AG10803 (cell line): ENCODE measurements around the gene AP3S1.
A peak's percentile ranks its signal among the peaks of the same experiment; 100 is the strongest.
"Not testable (repeated sequence)": the region's sequence is repeated elsewhere in the genome, so short reads cannot be mapped to it uniquely, and the experiment has no call there.

Experiments used
- DNase-seq: peaks from one replicate; pipeline ENCODE4 v3.0.0; 2010; ENCODE audit warnings: low read depth
- H3K4me3 ChIP-seq: 2 replicates; pipeline ENCODE4 v1.5.1; 2011; ENCODE audit warnings: mild to moderate bottlenecking, low read length, control low read depth
- CTCF ChIP-seq: conservative IDR thresholded peaks from 2 replicates; pipeline ENCODE4 v1.5.1; 2011; ENCODE audit warnings: mild to moderate bottlenecking, low read length, control low read depth, inconsistent platforms

The AP3S1 gene

GRCh38 chr5:115859378-115859777 is 17.6 kb downstream of the AP3S1 start:
- H3K4me3 ChIP-seq, result no peak overlapping the region
- peak; percentile 55 for DNase-seq
- TF ChIP-seq CTCF, result no peak

GRCh38 chr5:115869256-115869795 is 27.6 kb downstream of the AP3S1 start:
- no peak for DNase-seq
- TF ChIP-seq CTCF, result no peak
- no peak overlapping the region for H3K4me3 ChIP-seq

GRCh38 chr5:115872447-115872846 is 30.7 kb downstream of the AP3S1 start:
- TF ChIP-seq CTCF, result no peak
- DNase-seq, result no peak
- H3K4me3 ChIP-seq, result no peak overlapping the region

- peak; percentile 15 for DNase-seq
- TF ChIP-seq CTCF, result no peak
- H3K4me3 ChIP-seq, result no peak overlapping the region
Observed at GRCh38 chr5:115873392-115873791, 31.7 kb downstream of the AP3S1 start.

- TF ChIP-seq CTCF, result no peak; the same call in 1 of the 2 replicates
- no peak for DNase-seq
Observed at GRCh38 chr5:115875447-115875846, 33.7 kb downstream of the AP3S1 start.

GRCh38 chr5:115877342-115877741 is 35.6 kb downstream of the AP3S1 start:
- not testable (repeated sequence) for H3K4me3 ChIP-seq

More at GRCh38 chr5:115875447-115875846, 33.7 kb downstream of the AP3S1 start:
- H3K4me3 ChIP-seq, result no peak overlapping the region

GRCh38 chr5:115882434-115882833 is 40.7 kb downstream of the AP3S1 start:
- DNase-seq, H3K4me3 ChIP-seq: not testable (repeated sequence)

More at GRCh38 chr5:115877342-115877741, 35.6 kb downstream of the AP3S1 start:
- not testable (repeated sequence) for DNase-seq

GRCh38 chr5:115884704-115885103 is 43.0 kb downstream of the AP3S1 start:
- no peak for TF ChIP-seq CTCF
- DNase-seq, result no peak
- no peak overlapping the region for H3K4me3 ChIP-seq

GRCh38 chr5:115885208-115885607 is 43.5 kb downstream of the AP3S1 start:
- H3K4me3 ChIP-seq, DNase-seq: not testable (repeated sequence)
